CD4-positive, alpha-beta T cell treated with Interleukin-21 for 1 hour (primary cell): Measurements from ENCODE around the gene ATOSA.
A peak's percentile ranks its signal among the peaks of the same experiment; 100 is the strongest.

Source experiments
- DNase-seq: peaks from one replicate; pipeline ENCODE4 v3.0.0-alpha.2; 2020

ATOSA gene, protein sequence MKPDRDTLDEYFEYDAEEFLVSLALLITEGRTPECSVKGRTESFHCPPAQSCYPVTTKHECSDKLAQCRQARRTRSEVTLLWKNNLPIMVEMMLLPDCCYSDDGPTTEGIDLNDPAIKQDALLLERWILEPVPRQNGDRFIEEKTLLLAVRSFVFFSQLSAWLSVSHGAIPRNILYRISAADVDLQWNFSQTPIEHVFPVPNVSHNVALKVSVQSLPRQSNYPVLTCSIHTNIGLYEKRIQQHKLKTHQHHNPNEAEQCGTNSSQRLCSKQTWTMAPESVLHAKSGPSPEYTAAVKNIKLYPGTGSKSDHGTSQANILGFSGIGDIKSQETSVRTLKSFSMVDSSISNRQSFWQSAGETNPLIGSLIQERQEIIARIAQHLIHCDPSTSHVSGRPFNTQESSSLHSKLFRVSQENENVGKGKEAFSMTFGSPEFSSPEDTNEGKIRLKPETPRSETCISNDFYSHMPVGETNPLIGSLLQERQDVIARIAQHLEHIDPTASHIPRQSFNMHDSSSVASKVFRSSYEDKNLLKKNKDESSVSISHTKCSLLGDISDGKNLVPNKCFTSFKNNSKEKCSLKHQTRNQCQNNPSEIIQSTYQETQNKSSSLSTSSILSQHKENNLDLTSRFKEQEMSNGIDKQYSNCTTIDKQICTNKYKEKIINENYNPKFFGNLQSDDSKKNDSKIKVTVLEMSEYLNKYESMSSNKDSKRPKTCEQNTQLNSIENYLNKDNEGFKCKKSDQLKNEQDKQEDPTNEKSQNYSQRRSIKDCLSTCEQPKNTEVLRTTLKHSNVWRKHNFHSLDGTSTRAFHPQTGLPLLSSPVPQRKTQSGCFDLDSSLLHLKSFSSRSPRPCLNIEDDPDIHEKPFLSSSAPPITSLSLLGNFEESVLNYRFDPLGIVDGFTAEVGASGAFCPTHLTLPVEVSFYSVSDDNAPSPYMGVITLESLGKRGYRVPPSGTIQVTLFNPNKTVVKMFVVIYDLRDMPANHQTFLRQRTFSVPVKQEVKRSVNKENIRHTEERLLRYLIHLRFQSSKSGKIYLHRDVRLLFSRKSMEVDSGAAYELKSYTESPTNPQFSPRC

DNA sequence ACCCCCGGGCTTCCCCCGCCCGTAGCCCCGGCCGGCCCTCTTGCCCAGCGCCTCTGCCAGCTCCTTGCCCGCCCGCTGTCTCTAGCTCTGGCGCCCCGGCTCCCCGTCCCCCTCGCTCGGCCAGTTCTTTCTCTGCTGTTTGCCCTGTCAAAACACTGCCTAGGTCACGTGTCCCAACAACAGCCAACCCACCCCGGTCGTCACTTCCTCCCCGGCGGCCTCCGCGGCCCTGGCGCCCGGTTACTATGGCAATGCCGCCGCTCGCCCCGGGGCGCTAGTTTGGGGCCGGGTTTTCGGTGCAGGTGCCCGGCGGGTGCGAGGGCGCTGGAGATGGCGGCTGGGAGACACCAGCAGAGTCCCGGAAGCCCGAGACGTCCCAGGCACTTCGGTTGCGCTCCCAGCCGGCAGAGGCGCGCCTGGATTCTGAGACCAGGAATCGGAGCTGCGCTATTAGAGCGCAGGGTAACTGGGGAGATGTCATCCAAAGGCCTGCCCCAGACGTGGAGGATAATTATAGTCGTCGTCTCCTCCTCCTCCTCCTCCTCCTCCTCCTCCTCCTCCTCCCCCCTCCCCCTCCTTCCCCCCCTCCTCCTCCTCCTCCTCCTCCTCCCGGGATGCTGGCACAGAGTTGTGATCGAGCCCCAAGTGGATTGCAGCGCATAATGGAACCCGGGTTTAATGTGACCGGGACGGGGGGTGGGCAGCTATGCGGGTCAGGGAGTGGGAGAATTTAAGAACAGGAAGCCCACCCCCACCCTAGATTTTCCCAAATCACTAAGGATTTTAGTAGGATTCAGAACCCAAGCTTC is at the start of gene ATOSA:
TSS of gene ATOSA (minus strand) at position 157 of the 809 bp plus-strand sequence. CDS start 1,367 bp downstream, outside the sequence.
- DNase-seq, result peak; percentile 94

DNA sequence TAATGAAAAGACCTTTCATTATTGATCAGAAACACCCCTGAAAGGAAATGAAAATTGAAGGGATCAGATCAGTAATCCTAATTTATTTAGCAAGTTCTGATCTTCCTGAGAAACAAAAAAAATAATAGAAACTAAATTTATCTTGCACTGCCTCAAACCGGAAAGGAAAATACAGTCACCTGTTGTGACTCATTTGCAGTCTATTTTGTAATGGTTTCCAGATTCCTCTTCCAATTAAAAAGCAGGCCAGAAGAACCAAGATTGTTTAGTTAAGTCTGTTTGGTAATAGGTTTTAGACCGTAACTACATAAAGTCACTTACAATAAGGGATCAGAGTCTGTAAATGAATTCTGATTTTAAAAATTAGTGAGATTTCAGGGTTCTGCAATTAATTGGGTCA is 49.7 kb upstream of the ATOSA start:
- no peak for DNase-seq

DNA sequence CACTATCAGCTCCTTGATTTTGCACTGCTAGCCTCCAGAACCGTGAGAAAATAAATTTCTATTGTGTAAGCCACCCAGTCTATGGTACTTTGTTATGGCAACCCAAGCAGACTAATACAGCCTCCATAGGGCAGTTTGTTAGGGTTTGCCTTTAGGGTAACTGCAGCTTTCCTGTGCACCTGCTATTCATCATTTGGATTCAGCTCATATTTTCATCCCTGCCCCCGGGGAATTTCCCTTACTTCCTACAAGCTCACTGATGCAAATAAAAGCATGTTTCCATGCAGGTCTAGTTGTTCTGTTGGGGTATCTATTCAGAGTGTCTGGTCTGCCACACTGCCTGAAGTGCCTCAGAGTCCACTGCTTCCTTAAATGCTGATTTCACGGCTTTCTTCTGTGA is 48.6 kb upstream of the ATOSA start:
- no peak for DNase-seq

DNA sequence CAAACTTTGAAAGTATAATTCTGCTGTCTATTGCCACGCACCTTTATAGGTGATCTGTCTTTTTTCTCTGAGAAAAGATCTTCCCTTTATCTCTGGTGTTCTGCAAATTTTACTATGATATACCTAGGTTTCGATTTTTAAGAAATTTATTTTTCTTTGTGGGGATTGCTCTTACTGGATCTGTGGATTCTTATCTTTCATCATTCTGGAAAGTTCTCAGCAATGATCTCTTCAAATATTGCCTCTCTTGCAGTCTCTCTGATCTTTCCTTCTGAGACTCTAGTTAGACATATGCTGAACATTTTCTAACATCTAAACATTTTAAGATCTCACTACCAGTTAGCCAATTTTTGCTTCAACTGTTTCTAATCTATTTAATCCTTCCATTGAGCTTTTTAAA is 47.0 kb upstream of the ATOSA start:
- DNase-seq, result no peak

DNA sequence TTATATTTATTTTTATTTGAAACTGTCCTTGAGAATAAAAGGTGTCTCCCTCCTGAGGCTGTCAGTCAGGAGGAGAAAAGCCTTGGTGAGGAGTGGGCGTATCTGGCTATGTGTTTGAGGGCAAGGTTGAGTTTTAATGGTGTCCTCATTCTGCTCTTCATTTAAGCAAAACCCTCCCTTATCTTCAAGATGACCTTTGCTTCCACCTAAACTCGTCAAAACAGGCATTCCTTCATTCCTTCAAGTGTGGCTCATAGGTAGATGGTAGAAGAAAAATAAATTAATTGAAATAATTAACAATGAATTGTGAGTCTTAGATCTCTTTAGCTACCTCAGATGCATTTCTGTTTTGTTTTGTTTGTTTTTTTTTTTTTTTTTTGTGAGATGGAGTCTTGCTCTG is 39.4 kb upstream of the ATOSA start:
- no peak for DNase-seq

DNA sequence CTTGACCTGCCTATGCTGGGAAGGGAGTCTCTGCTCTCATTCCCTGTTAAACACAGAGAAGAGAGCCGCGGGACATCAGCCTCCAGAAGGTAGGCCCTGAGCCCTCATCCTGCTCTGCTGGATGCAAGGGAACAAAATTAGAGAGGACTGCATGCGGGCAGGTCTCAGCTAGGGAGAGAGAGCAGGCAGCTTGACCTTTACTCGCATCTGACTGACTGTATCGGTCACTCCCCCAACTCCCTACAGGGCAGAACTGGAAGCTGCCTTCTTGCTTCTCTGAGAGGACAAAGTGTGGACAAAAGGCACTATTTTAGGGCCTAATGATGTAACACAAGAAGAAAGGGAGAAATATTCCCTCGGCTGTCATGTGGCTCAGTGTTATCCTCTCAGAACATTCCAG is 38.7 kb upstream of the ATOSA start:
- no peak for DNase-seq

DNA sequence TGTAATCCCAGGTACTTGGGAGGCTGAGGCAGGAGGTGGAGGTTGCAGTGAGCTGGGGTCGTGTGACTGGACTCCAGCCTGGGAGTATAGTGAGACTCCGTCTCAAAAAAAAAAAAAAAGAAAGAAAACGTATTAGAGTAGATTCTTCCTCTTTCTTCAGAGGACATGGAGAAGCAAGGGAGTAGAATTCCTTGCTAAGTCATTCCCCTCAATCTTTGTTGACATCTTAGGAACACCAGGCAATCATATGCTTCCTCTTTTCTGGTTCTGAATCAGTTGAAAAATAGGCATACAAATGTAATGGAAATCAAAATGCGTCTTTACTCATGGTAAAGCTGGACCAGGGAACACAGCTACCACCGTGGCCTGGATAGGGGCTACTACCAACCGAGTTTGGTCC is 38.3 kb upstream of the ATOSA start:
- DNase-seq, result no peak

DNA sequence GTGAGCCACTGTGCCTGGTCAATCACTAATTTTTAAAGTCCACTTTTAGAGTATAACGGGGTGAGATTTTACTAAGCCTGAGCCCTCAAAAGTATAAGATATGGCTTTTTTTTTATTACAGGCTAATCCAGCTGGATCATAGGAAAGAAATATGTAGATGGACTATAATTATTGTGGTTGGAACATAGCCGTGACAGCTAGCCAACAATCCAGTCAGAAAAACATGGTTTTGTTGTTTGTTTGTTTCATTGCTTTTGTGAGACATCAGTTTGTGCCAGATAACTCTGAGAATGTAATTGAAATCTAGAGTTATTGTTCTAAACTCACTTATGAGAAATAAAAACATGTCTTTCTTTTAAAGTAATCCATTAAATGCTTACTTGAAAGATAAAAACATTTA is 37.3 kb upstream of the ATOSA start:
- no peak for DNase-seq

DNA sequence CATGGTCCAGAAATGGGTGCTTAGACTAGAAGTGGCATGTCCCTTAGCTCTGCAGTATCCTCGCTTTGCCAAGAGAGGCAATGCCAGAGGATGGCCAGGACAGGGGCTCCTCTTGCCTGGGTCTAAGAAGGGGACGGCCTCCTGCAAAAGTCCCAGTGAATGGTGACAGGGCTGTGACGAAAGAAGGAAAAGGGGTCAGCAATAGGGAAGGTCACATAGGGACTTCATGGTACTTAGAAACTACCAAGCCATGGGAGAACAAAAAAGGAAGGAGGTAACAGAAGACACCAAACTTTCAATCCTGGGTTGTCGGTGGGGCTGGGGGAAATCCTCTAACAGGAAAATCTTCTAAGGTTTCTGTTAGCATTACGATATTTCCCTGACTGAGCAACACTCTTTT is 36.2 kb upstream of the ATOSA start:
- no peak for DNase-seq

DNA sequence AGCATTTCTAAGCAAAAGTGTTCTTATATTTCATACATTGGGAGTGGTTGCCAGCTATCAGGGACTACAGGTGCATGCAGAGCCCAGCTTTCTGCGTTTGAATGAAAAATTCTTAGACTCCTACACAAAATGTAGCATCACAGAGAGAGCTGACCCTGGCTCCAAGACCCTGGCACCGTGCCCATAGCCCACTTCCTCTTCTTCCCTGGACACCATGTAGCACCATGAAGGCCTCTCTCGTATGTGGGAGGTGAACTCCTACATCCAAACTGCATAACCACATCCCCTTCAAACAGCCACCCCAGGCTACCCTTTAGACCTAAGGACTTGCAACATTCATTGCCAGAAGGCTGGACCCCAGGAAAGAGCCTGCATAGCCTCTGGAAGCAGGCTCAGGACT is 35.8 kb upstream of the ATOSA start:
- DNase-seq, result no peak

DNA sequence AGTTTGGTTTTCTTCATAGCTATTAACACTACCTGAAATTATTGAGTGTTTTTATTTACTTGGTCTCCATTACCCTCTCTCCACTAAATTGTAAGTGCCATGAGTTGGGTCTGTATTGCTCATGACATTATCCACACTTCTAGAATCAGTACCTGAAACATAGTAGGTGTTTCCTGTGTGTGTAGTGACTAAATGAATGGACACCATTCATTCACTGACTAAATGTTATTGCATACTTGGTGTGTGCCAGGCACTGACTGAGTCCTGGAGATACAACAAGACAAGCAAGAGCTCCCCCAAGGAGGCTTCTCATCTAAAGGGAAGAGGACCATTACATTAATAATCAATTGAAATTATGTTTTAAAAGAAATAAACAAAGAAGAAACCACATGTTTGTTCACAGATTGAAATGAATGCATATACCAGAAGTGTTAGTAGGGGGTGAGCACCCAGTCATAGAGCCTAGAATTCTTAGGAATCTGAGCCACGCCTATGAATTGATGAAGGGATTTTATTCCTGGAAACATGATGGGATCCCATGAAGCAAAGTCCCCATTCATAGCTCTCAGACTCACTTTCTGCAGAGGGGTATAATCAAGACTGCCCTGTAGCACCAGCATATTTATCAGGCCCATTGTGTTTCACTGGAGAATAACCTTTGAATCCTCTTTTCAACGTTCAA is 31.7 kb upstream of the ATOSA start:
- no peak for DNase-seq

DNA sequence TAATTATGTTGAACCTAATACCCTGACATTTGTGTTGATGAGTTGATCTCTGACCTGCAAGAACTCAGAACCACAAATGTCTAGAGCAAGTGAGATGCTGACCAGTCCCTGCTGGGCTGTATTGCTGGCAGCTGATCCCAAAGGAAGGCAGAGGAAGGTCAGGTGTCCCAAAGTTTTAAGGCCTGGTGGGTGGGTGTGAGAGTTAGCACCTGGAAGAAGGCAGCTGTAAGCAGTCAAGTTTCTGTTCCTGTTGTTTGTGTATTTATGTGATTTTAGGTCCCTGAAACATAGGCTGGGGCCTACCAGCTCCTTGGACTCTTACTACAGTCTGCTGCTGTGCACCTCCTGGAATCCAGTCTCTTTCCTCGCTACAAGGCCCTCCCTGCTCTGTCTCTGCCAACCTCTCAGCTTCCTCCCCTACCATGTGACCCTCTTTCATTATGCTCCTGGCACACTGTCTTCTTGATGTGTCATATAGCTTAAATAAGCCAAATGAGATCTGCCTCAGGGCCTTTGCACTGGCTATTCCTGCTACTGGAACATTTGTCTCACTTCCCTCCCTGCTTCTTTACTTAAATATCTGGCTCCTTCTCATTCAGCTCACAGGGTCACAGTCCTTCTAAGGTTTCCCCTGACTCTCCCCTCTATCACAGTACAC is 31.0 kb upstream of the ATOSA start:
- no peak for DNase-seq

DNA sequence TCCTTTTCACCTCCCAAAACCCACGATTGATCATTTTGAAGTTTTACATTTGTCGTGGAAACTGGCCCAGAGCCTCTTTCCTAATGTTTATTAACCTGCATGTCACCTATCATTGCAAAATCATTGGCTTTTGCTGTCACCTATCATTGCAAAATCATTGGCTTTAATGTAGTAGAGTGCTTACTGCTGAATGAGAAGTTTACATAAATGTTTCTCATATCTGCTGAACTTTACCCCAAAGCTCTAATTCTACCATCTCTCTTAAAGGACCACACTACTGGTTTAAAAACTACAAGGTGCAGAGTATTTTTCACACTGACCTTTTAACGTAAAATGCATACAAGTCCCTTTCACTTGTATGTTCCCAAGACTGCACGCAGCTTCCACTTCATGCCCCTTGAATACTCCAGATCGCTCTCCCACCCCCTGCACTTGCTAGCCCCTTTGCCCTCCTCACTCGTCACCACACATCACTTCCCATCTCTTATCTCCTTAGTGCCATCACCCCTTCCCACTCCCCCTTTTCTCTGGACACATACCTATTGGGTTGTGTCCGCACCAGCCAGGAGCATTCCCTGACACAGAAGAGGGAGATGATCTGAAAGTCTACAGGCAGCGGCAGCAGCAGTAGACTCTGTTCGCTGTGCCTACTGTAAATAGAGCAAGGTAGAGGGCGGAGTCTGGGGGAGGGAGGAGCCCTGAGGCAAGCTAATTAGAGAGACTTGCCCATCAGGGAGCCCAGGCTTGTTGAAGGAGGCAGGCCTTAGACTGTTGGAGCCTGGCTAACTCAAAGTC is 30.2 kb upstream of the ATOSA start:
- DNase-seq, result no peak

DNA sequence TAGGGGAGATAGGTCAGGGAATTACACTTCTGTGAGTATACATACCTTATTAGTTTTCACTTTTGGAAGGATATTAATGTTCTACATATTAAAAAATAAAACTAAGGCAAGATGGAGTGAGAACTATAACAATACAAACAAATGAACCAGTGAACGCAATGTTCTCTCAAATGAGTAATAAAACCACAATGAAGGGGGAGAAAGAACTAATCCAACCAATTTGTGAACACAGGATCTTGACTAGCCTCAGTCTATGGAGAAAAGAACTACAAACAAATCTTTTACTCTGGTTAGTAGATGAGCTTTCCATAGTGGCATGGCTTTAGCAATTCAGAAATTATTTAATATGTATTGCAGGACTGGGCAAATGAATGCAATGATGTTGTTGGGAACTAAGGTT is 26.9 kb upstream of the ATOSA start:
- DNase-seq, result no peak

DNA sequence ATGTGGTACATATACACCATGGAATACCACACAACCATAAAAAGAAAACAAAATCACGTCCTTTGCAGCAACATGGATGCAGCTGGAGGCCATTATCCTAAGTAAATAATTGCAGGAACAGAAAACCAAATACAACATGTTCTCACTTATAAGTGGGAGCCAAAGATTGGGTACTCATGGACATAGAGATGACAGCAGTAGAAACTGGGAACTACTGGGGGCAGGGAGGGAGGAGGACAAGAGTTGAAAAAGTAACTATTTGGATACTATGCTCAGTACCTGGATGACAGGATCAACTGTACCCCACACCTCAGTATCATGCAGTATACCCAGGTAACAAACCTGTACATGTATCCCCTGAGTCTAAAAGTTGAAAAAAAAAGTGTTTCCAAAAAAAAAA is 23.2 kb upstream of the ATOSA start:
- DNase-seq, result no peak

DNA sequence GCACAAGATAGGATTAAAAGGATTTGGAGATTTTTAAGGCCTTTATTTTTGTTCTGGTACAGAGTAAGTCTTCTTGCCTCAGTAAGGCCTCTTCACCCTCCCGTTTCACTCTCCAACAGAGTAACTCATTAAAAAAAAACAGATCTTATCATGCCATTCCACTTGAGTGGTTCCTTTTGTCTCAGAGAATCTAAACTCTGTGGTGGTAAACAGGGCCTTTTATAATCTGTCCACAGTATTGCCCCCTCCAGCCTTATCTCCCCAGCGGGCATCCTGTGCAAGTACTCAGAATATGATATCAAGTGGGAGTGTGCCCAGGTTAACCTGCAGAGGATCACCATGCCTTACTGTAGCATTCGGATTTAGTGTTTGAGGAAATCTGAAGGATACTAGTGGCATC is 20.3 kb upstream of the ATOSA start:
- no peak for DNase-seq

DNA sequence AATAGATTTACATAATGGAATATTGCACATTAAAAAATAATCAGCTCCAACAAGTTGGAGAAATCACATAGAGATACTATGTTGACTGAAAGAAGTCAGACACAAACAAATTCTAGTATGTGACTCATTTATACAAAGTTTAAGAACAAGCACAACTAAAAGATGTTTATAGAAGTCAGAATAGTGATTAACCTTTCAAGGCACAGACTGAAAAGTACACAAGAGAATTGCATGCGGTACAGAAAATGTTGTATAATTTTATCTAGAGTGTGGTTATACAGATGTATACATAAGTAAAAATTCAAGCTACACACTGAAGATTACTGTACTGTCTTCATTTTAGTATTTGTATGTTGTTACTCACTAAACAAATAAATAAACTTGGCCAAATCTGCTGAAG is 19.3 kb upstream of the ATOSA start:
- DNase-seq, result no peak

DNA sequence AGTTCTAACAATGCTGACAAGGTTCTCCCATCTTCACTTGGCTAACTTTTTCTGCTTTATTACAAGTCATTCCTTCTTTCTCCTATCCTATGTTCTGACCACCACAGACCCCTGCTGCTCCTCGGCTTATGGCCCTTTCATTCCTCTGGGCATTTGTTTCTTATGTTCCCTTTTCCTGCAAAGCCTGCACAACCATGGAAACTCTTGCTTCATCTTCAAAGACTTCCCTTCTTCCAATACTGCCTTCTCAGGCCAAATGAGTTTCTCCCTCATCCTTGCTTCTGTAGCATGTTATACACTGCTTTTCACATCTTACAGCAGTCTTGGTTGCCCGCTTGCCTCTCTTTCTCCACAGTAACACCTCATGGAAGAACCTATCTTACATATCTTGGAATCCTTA is 17.9 kb upstream of the ATOSA start:
- no peak for DNase-seq

DNA sequence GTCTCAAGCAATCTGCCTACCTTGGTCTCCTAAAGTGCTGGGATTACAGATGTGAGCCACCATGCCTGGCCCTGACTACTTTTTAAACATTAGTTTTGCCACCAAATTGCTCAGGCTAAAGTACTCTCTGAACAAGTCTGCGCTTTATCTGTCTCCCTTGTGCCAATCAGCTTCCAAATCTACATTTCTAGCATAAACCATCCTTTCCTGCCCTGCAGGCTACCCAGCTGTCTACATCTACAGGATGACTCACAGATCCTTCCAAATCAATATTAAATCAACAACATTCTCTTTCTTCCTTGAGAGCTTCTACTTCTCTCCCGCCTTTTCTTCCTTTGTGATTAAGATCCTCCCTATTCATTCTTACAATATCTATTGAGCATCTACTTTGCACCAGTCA is 16.0 kb upstream of the ATOSA start:
- no peak for DNase-seq

DNA sequence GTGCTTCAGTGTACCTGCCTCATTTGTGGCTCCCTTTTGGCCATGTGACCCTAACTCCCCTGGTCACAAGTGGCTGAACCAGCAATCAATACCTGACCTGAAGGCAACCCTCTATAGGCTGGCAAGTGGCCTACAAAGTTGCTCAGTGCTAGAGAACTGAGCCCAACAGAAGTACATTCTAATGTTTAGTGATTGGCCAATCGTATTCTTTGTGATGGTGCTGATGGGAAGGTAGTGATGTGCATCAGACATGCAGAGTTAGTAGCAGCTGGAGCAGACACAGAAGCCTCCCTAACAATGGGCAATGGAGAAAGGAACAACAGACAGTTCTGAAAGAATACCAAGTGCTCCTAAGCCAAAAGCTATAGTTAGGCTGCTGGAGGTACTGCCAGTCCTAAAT is 10.4 kb upstream of the ATOSA start:
- DNase-seq, result no peak

DNA sequence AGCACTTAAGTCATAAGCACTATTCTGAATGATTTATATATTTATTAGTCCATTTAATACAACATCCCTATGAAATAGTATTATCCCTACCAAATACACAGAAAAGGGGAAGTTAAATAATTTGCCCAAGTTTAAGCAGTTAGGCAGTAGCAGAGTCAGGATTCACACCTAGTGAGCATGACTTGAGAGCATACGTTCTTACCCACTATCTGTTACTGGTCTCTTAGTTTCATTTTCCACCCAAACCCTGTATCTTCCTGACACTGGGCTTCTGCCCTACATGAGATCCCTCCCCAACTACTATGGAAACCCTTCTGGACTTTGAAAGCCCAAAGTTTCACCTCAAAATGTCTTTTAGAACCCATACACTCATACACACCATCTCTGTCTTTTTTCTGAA is 4.4 kb upstream of the ATOSA start:
- peak; percentile 42 for DNase-seq
